DND-41 (cell line): ENCODE measurements around the gene SOST.

ENCODE experiments used
- ATAC-seq: fragments of 200-7000 bp; cut with Tn5 transposase; 3 replicates; pipeline ENCODE4 v1.9.1; 2021; ENCODE audit warnings: low read depth; ENCODE audit not compliant: insufficient read depth
- DNase-seq: peaks from one replicate; pipeline ENCODE4 v3.0.0-alpha.2; 2020
- H2AFZ ChIP-seq: 2 replicates; pipeline ENCODE4 v1.6.0; 2012; ENCODE audit warnings: low read depth, low read length
- H3K27ac ChIP-seq: 2 replicates; pipeline ENCODE4 v1.5.1; 2012; ENCODE audit warnings: low read length, inconsistent platforms
- H3K27me3 ChIP-seq: fragments of 200-600 bp; sonication (generic); 2 replicates; pipeline ENCODE4 v1.6.0; 2012; ENCODE audit warnings: low read length, mild to moderate bottlenecking, inconsistent platforms; ENCODE audit not compliant: insufficient read depth, poor library complexity
- H3K36me3 ChIP-seq: 2 replicates; pipeline ENCODE4 v1.5.1; 2012; ENCODE audit warnings: low read length, inconsistent platforms; ENCODE audit not compliant: insufficient read depth
- H3K4me1 ChIP-seq: 2 replicates; pipeline ENCODE4 v1.5.1; 2012; ENCODE audit warnings: mild to moderate bottlenecking, low read length; ENCODE audit not compliant: insufficient read depth
- H3K4me2 ChIP-seq: 2 replicates; pipeline ENCODE4 v1.6.0; 2012; ENCODE audit warnings: mild to moderate bottlenecking, moderate library complexity, low read length, inconsistent platforms; ENCODE audit not compliant: insufficient read depth
- H3K4me3 ChIP-seq, 2 experiments: fragments of 200-600 bp in 1 of 2; shearing (Covaris generic) in 1 of 2; 2 replicates each; pipeline ENCODE4 v1.5.1; 2012 to 2016; ENCODE audit warnings: inconsistent platforms in 2 of 2, low read length in 2 of 2, mild to moderate bottlenecking in 2 of 2, low read depth in 1 of 2, moderate library complexity in 1 of 2
- H3K79me2 ChIP-seq: 2 replicates; pipeline ENCODE4 v1.6.0; 2012; ENCODE audit warnings: low read length, inconsistent platforms; ENCODE audit not compliant: insufficient read depth
- H3K9ac ChIP-seq: 2 replicates; pipeline ENCODE4 v1.6.0; 2012; ENCODE audit warnings: low read depth, mild to moderate bottlenecking, inconsistent platforms, low read length, moderate library complexity
- H3K9me3 ChIP-seq: 2 replicates; pipeline ENCODE4 v1.5.1; 2012; ENCODE audit warnings: low read length, moderate library complexity, mild to moderate bottlenecking, inconsistent platforms; ENCODE audit not compliant: insufficient read depth, severe bottlenecking
- H4K20me1 ChIP-seq: 2 replicates; pipeline ENCODE4 v1.6.0; 2012; ENCODE audit warnings: low read length; ENCODE audit not compliant: insufficient read depth
- CTCF ChIP-seq: IDR thresholded peaks from 2 replicates; pipeline ENCODE4 v1.5.1; 2012; ENCODE audit warnings: borderline replicate concordance, low read length, moderate library complexity, mild to moderate bottlenecking; ENCODE audit not compliant: poor library complexity, severe bottlenecking; ENCODE audit errors: extremely low read depth
- EZH2 ChIP-seq: IDR thresholded peaks from 3 replicates; pipeline ENCODE4 v1.6.1; 2012; ENCODE audit warnings: borderline replicate concordance, low read depth, mild to moderate bottlenecking, moderate library complexity, low read length, inconsistent platforms; ENCODE audit not compliant: severe bottlenecking

SOST gene

GRCh38 chr17:43758497-43759174 lies at the start of gene SOST:
SOST (minus strand) TSS chr17:43758791; CDS start chr17:43758741, 50 bp downstream.
- H3K27ac ChIP-seq, result no peak within 1 kb of the TSS
- no peak for TF ChIP-seq CTCF
- no peak for TF ChIP-seq EZH2
- H3K27me3 ChIP-seq, result no peaks in the 10 kb centered on the region
- no peak within 1 kb of the TSS for H2AFZ ChIP-seq
- H3K4me3 ChIP-seq, result no peak within 1 kb of the TSS
- H3K36me3 ChIP-seq, result no peaks in the 10 kb centered on the region
- H3K4me1 ChIP-seq, result no peaks in the 10 kb centered on the region
- no peaks in the 10 kb centered on the region for H3K79me2 ChIP-seq
- ATAC-seq, result no peak
- no peaks in the 10 kb centered on the region for H4K20me1 ChIP-seq
- H3K4me2 ChIP-seq, result no peak within 1 kb of the TSS
- no peak for DNase-seq
- no peak within 1 kb of the TSS for H3K9ac ChIP-seq
- H3K9me3 ChIP-seq, result no peaks in the 10 kb centered on the region

GRCh38 chr17:43808076-43808475 lies 49.5 kb upstream of the SOST start:
- Histone ChIP-seq H3K4me2 (no peak overlapping the region), H3K79me2 (no peaks in the 10 kb centered on the region), H3K36me3 (no peaks in the 10 kb centered on the region), H3K9me3 (no peaks in the 10 kb centered on the region), H3K9ac (no peak overlapping the region), H3K27ac (no peak overlapping the region), H3K4me3 (no peak overlapping the region), H2AFZ (no peak overlapping the region), H4K20me1 (no peaks in the 10 kb centered on the region), H3K27me3 (peaks cover 36% of the 10 kb centered on the region), H3K4me1 (no peaks in the 10 kb centered on the region)
- no peak for DNase-seq
- TF ChIP-seq CTCF, result no peak
- TF ChIP-seq EZH2, result no peak
- no peak for ATAC-seq

- no peak for TF ChIP-seq CTCF
- Histone ChIP-seq H3K4me3 (no peak overlapping the region), H3K36me3 (no peaks in the 10 kb centered on the region), H3K27me3 (peaks cover 41% of the 10 kb centered on the region), H3K79me2 (no peaks in the 10 kb centered on the region), H3K4me1 (no peaks in the 10 kb centered on the region), H4K20me1 (no peaks in the 10 kb centered on the region), H2AFZ (no peak overlapping the region), H3K4me2 (no peak overlapping the region), H3K9me3 (no peaks in the 10 kb centered on the region), H3K27ac (no peak overlapping the region), H3K9ac (no peak overlapping the region)
- DNase-seq (no peak), ATAC-seq (no peak)
These were observed 46.5 kb upstream of the SOST start for GRCh38 chr17:43805117-43805516.
